Activated CD4-positive, alpha-beta T cell treated with anti-CD3 and anti-CD28 coated beads, Interleukin-2, amount 10 ng/mL, durations not matched to agents 7 days and 5 days (primary cell): ENCODE results near the gene TBL1X. TPM values are rescaled to one million over a fixed set of nuclear protein-coding genes. Genes with fewer than 3 reads are reported as not detected.

Experiments
- CTCF ChIA-PET: fragments of 350-600 bp; sonication (Branson Sonifier 250); formaldehyde crosslinking; loops from one replicate; lab custom pipeline; 2021; ENCODE audit warnings: antibody characterized with exemption; lab: Charles Lee
- POLR2A ChIA-PET: fragments of 350-600 bp; sonication (Branson Sonifier 250); formaldehyde crosslinking; loops from one replicate; lab custom pipeline; 2021; ENCODE audit warnings: antibody characterized with exemption; lab: Charles Lee
- DNase-seq: peaks from one replicate; pipeline ENCODE4 v3.0.0-alpha.2; 2020
- H3K27ac Mint-ChIP-seq: one replicate; pipeline ENCODE4 v1.8.0; 2021; ENCODE audit warnings: mild to moderate bottlenecking, moderate library complexity, mixed read lengths
- H3K27me3 Mint-ChIP-seq: one replicate; pipeline ENCODE4 v1.8.0; 2021; ENCODE audit warnings: mixed read lengths
- H3K36me3 Mint-ChIP-seq: one replicate; pipeline ENCODE4 v1.8.0; 2021; ENCODE audit warnings: low read depth, mixed read lengths
- H3K4me1 Mint-ChIP-seq: one replicate; pipeline ENCODE4 v1.8.0; 2021; ENCODE audit warnings: mixed read lengths
- H3K4me3 Mint-ChIP-seq: one replicate; pipeline ENCODE4 v1.8.0; 2021; ENCODE audit warnings: mild to moderate bottlenecking, moderate library complexity, mixed read lengths
- H3K9me3 Mint-ChIP-seq: one replicate; pipeline ENCODE4 v1.8.0; 2021; ENCODE audit warnings: mixed read lengths
- total RNA-seq, 2 experiments: library from RNA; stranded (reverse); gene quantifications; one replicate each; pipeline ENCODE4 v1.2.3, GENCODE V29; 2021

Gene TBL1X
- total RNA-seq, 2 experiments from 2014 or later = 21.2 to 23.6 TPM

GRCh38 chrX:9704876-9705465, 240.1 kb downstream of the TBL1X start:
- CTCF ChIA-PET = interaction anchor here (0.8 to 1.2 kb wide), 2 partner anchors 9 to 26 kb away, joined by 3 read pairs; no protein-coding TSS in a partner anchor
- no peaks in the 10 kb centered on the region for H3K9me3 Mint-ChIP-seq

GRCh38 chrX:9706421-9706820, 241.6 kb downstream of the TBL1X start:
- no peaks in the 10 kb centered on the region for H3K9me3 Mint-ChIP-seq
- peaks cover 8% of the 10 kb centered on the region for H3K4me1 Mint-ChIP-seq
- CTCF ChIA-PET = interaction anchor here (1.4 kb wide), 1 partner anchor 26 kb away, joined by 3 read pairs; no protein-coding TSS in a partner anchor
- no peak overlapping the region for H3K27ac Mint-ChIP-seq
- no peak for DNase-seq
- POLR2A ChIA-PET = no interaction called here
- H3K27me3 Mint-ChIP-seq = no peaks in the 10 kb centered on the region
- H3K36me3 Mint-ChIP-seq = peaks cover 22% of the 10 kb centered on the region
- H3K4me3 Mint-ChIP-seq = no peak overlapping the region

More at GRCh38 chrX:9704876-9705465, 240.1 kb downstream of the TBL1X start:
- DNase-seq = no peak
- H3K4me1 Mint-ChIP-seq = peaks cover 8% of the 10 kb centered on the region
- H3K36me3 Mint-ChIP-seq = peaks cover 30% of the 10 kb centered on the region
- H3K27ac Mint-ChIP-seq = no peak overlapping the region
- POLR2A ChIA-PET = no interaction called here
- no peaks in the 10 kb centered on the region for H3K27me3 Mint-ChIP-seq
- no peak overlapping the region for H3K4me3 Mint-ChIP-seq

- ChIA-PET POLR2A (no interaction called here), CTCF (interaction anchor here (0.6 to 1.4 kb wide), 2 partner anchors 27 to 386 kb away, joined by 3 read pairs; no protein-coding TSS in a partner anchor)
- peaks cover 16% of the 10 kb centered on the region for H3K36me3 Mint-ChIP-seq
- DNase-seq = no peak
- no peak overlapping the region for H3K27ac Mint-ChIP-seq
- H3K27me3 Mint-ChIP-seq = no peaks in the 10 kb centered on the region
- no peak overlapping the region for H3K4me3 Mint-ChIP-seq
- peaks cover 8% of the 10 kb centered on the region for H3K4me1 Mint-ChIP-seq
- no peaks in the 10 kb centered on the region for H3K9me3 Mint-ChIP-seq
Observed at GRCh38 chrX:9707306-9708033, 242.6 kb downstream of the TBL1X start.

- Mint-ChIP-seq H3K27me3 (no peaks in the 10 kb centered on the region), H3K36me3 (peaks cover 15% of the 10 kb centered on the region), H3K9me3 (no peaks in the 10 kb centered on the region), H3K27ac (peak overlapping the region; percentile 19), H3K4me1 (peaks cover 8% of the 10 kb centered on the region), H3K4me3 (no peak overlapping the region)
- ChIA-PET POLR2A (no interaction called here), CTCF (interaction anchor here (0.6 kb wide), 1 partner anchor 356 kb away, joined by 3 read pairs; no protein-coding TSS in a partner anchor)
- DNase-seq = no peak
Observed at GRCh38 chrX:9708086-9708485, 243.2 kb downstream of the TBL1X start.

- ChIA-PET POLR2A (no interaction called here), CTCF (no interaction called here)
- Mint-ChIP-seq H3K27ac (peak overlapping the region; percentile 74), H3K27me3 (no peaks in the 10 kb centered on the region), H3K4me3 (no peak overlapping the region), H3K36me3 (peaks cover 13% of the 10 kb centered on the region), H3K4me1 (peaks cover 8% of the 10 kb centered on the region), H3K9me3 (no peaks in the 10 kb centered on the region)
- DNase-seq = peak; percentile 74
Observed at GRCh38 chrX:9708923-9709553, 244.2 kb downstream of the TBL1X start.

- Mint-ChIP-seq H3K36me3 (peaks cover 12% of the 10 kb centered on the region), H3K4me3 (no peak overlapping the region)
- POLR2A ChIA-PET = no interaction called here
Observed at GRCh38 chrX:9710332-9710731, 245.5 kb downstream of the TBL1X start.

GRCh38 chrX:9717376-9717775, 252.5 kb downstream of the TBL1X start:
- peaks cover 49% of the 10 kb centered on the region for H3K36me3 Mint-ChIP-seq
- DNase-seq = no peak
- no peak overlapping the region for H3K27ac Mint-ChIP-seq
- H3K4me3 Mint-ChIP-seq = no peak overlapping the region
- no peaks in the 10 kb centered on the region for H3K27me3 Mint-ChIP-seq
- ChIA-PET POLR2A (no interaction called here), CTCF (no interaction called here)
- H3K9me3 Mint-ChIP-seq = peaks cover 14% of the 10 kb centered on the region
- no peaks in the 10 kb centered on the region for H3K4me1 Mint-ChIP-seq

More at GRCh38 chrX:9710332-9710731, 245.5 kb downstream of the TBL1X start:
- Mint-ChIP-seq H3K27me3 (no peaks in the 10 kb centered on the region), H3K9me3 (no peaks in the 10 kb centered on the region), H3K4me1 (peaks cover 8% of the 10 kb centered on the region), H3K27ac (no peak overlapping the region)
- CTCF ChIA-PET = no interaction called here
- no peak for DNase-seq

- no peaks in the 10 kb centered on the region for H3K27me3 Mint-ChIP-seq
Observed at GRCh38 chrX:9724711-9725110, 259.9 kb downstream of the TBL1X start.

GRCh38 chrX:9728261-9728660, 263.4 kb downstream of the TBL1X start:
- Mint-ChIP-seq H3K9me3 (peaks cover 15% of the 10 kb centered on the region), H3K4me3 (no peak overlapping the region), H3K36me3 (no peaks in the 10 kb centered on the region), H3K27me3 (no peaks in the 10 kb centered on the region), H3K27ac (no peak overlapping the region), H3K4me1 (no peaks in the 10 kb centered on the region)
- POLR2A ChIA-PET = no interaction called here
- CTCF ChIA-PET = interaction anchor here (0.7 kb wide), 1 partner anchor 927 kb away, joined by 5 read pairs; the partner anchor contains the start of gene FAM9A
- no peak for DNase-seq

More at GRCh38 chrX:9724711-9725110, 259.9 kb downstream of the TBL1X start:
- no peaks in the 10 kb centered on the region for H3K4me1 Mint-ChIP-seq
- peaks cover 15% of the 10 kb centered on the region for H3K36me3 Mint-ChIP-seq
- no peak for DNase-seq
- H3K9me3 Mint-ChIP-seq = peaks cover 30% of the 10 kb centered on the region
- ChIA-PET POLR2A (no interaction called here), CTCF (no interaction called here)
- H3K4me3 Mint-ChIP-seq = no peak overlapping the region
- no peak overlapping the region for H3K27ac Mint-ChIP-seq

- H3K9me3 Mint-ChIP-seq = peaks cover 14% of the 10 kb centered on the region
- H3K4me3 Mint-ChIP-seq = no peak overlapping the region
- no peak overlapping the region for H3K27ac Mint-ChIP-seq
- ChIA-PET CTCF (no interaction called here), POLR2A (no interaction called here)
- H3K36me3 Mint-ChIP-seq = no peaks in the 10 kb centered on the region
- no peak for DNase-seq
- H3K4me1 Mint-ChIP-seq = no peaks in the 10 kb centered on the region
- no peaks in the 10 kb centered on the region for H3K27me3 Mint-ChIP-seq
Observed at GRCh38 chrX:9729171-9729885, 264.5 kb downstream of the TBL1X start.

GRCh38 chrX:9730078-9730477, 265.2 kb downstream of the TBL1X start:
- peaks cover 14% of the 10 kb centered on the region for H3K9me3 Mint-ChIP-seq
- CTCF ChIA-PET = no interaction called here
- no peak for DNase-seq
- no peaks in the 10 kb centered on the region for H3K36me3 Mint-ChIP-seq
- H3K27me3 Mint-ChIP-seq = no peaks in the 10 kb centered on the region
- POLR2A ChIA-PET = no interaction called here
- H3K4me3 Mint-ChIP-seq = no peak overlapping the region
- no peaks in the 10 kb centered on the region for H3K4me1 Mint-ChIP-seq
- no peak overlapping the region for H3K27ac Mint-ChIP-seq

- Mint-ChIP-seq H3K9me3 (peaks cover 14% of the 10 kb centered on the region), H3K36me3 (no peaks in the 10 kb centered on the region), H3K27ac (no peak overlapping the region), H3K27me3 (no peaks in the 10 kb centered on the region), H3K4me3 (no peak overlapping the region), H3K4me1 (no peaks in the 10 kb centered on the region)
- DNase-seq = no peak
- ChIA-PET CTCF (interaction anchor here (0.8 kb wide), 1 partner anchor 26 kb away, joined by 3 read pairs; no protein-coding TSS in a partner anchor), POLR2A (no interaction called here)
Observed at GRCh38 chrX:9730752-9731151, 265.9 kb downstream of the TBL1X start.
